ENCODE data around the gene FKBP11. TPM values are rescaled to one million over a fixed set of nuclear protein-coding genes. Genes with fewer than 3 reads are reported as not detected.

FKBP11 gene
- 16.5 and 19.1 TPM in 2 replicates for total RNA-seq (2014; rRNA removed; shearing (Covaris generic))

DNA sequence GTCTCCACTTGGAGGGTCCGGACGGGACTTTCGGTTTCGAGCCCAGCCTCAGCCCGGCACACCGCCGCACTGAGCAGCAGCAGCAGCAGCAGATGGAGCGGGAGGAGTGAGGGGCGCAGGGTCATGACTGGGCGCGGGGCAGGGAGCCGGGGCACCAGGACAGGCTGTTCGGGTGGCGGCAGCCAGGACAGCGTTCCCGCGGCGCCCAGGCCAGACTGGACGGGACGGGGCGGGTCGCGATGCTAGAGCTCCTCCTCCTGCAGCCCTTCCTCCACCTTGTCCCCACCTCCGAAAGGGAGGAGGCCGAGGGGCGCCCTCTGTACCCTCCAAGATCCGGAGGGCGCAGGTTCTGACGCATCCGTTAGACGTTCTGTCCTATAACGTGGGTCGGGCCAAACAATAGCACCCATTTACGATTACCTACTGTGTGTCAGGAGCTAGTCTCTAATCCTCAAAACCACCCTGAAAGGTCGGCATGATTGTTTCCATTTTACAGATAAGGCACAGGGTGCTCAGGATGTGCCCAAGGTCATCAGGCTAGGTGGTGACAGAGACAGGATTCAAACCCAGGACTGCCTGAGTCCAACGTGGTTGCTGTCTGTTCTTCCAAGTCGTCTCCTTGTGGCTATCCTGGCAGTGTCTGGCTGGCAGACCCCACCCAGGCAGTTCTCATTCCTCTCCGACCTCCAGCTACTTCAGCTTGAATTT, at the start of gene FKBP11:
TSS of gene FKBP11 (minus strand) at position 189 of the 708 bp plus-strand sequence. CDS start at position 125, 64 bp downstream.
- peak; percentile 43 for DNase-seq (ENCODE audit: low spot score)

GRCh38 chr12:48973941-48974673, 48.8 kb upstream of the FKBP11 start:
- DNase-seq (ENCODE audit: low spot score) = no peak

GRCh38 chr12:48973531-48973930, 48.2 kb upstream of the FKBP11 start:
- DNase-seq (ENCODE audit: low spot score) = no peak

DNA sequence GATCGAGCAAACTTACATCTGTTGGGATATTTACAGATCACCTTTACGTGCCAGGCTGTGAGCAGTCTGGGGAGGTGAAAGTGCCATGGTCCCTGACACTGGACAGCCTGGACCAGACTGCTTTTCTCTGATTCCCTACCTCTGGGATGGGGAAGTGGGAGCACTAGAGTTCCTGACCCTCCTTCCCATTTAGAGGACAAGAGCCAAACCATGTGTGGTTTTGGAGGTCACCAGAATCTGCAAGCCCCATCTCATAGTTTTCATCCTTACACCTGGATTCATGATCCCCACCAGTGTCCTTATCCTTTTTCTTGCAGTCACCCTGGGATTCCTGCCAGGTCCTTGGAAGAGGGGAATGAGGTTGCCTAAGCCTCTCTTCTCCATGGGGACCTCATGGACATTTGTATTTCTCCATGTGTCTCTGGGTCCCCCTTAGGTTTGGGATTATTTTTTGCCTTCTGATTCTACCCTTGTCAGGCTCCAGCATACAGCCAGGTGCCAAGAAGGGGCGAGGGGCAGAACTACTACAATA, 47.7 kb upstream of the FKBP11 start:
- no peak for DNase-seq (ENCODE audit: low spot score)

DNA sequence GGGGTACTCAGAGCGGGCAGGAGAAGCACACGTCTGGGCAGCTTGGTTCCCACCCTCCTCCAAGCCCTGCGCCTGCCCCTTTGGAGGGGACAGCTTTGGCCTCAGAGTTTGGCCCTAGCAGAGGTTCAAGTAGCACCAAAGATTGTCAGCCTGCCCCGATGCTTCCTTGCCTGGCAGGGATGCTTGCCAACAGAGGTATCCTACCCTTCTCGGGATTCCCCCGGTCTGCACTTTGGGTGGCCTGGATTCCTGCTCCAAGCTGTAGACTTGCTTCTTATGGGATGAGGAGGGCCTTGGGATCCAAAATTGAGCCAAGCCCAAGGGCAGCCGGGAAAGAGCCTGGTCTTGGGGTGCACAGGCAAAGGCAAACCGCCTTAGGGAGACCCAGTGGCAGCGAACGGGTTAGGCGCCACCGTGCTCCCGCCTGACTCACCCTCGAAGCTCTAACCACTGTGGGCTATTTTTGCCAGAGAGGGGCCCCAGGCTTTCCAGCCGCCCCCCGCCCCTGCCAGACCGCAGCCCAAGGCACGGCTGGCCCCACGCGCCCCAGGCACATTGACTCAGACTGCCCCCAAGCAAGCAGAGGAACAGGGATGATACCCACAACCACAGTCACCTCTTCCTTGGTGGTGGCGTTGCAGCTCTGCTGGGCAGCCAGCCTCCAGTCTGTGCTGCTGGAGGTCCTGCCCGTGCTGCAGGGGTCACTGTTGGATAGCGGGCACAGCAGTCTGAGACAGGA, 47.1 kb upstream of the FKBP11 start:
- DNase-seq (ENCODE audit: low spot score) = no peak

- no peak for DNase-seq (ENCODE audit: low spot score)
Measured at GRCh38 chr12:48970702-48971334, 45.5 kb upstream of the FKBP11 start.

DNA sequence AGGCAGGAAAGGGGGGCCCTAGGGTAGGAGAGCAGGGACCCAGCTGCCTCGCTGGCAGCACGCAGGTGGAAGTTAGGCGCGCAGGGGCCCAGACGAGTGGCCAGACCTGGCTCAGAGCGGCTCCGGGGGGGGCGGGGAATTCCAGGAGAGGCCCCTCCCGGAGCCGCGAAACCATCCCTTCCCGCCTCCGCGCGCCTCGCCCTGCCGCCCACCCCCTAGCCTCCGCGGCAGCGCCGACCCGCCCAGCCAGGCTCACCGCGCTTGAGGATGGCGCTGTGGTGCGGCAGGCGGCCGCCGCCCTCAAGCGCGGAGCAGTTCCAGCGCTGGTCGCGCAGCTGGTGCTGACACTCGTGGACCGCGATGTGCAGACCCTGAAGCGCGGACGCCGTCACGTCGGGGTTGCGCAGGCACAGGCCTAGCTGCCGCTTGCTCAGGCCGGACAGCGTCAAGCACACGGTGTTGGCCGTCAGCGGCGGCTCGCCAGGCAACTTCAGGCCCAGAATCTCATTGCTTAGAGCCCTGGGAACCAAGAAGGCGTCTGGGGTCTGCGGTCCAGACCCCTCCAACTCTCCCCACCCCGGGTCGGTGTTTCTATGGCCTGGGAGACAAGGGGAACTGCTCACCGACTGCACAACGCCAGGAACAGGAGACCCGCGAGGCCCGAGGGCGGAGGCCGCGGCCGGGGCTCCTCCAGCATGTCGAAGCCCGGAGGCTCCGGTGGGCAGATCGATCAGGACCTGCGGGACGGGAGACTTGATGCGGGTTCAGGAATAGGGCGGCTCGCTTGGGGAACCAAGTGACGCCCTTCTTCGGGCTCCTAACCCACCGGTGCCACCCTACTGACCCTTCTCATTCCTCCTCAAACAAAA, 44.8 kb upstream of the FKBP11 start:
- DNase-seq (ENCODE audit: low spot score) = no peak

GRCh38 chr12:48969160-48969771, 44.0 kb upstream of the FKBP11 start:
- no peak for DNase-seq (ENCODE audit: low spot score)

GRCh38 chr12:48968467-48968866, 43.2 kb upstream of the FKBP11 start:
- DNase-seq (ENCODE audit: low spot score) = no peak

DNA sequence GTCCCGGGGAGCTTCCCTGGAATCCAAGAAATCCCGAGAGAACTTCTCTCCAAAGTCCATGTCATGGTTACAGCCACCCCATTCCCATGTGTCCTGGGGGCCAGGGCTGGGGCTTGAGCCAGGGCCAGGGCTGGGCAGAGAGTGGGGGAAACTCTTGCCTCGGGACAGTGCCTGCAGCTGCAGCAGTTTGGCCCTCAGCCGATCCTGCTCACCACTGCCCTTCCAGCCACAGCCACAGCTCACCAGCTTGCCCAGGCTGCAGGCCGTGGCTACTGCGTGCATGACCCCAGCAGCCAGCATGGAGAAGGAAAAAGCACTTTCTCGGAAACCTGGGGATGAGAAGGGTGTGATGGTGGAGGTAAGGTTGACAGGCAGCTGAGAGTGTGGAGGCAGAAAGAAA, 42.7 kb upstream of the FKBP11 start:
- no peak for DNase-seq (ENCODE audit: low spot score)

DNA sequence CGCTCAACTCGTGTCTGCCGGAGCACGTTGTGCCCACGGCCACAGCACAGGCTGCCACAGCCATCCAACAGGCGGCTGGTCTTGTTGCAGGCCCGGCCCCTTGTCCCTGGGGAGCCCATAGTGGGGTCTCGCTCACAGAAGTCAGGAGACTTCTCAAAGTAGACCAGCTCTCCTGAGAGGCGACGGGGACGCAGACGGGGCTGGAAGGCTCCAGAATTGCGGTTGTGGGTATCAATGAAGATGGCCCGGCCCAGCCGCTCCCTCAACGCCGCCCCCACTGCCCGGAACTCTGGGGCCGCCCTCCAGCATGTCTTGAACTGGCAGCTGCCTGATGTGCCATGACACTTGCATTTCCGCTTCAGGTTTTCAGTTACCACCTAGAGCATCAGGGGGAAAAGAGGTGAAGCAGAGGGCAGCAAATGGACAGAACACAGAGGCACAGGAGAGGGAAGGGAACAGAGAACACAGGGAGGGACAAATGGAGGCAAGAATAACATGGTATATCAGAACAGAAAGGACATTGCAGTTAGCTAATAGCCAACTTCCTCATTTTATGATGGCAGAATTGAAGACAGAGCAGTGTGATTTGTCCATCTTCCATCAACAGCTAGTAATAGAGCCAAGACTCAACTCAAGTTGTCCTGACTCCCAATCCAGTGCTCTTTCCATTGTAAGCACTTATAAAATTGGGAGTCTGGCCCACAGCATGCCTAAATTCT, 41.0 kb upstream of the FKBP11 start:
- no peak for DNase-seq (ENCODE audit: low spot score)

- DNase-seq (ENCODE audit: low spot score) = peak; percentile 30
Measured at GRCh38 chr12:48965298-48965838, 40.1 kb upstream of the FKBP11 start.

GRCh38 chr12:48961801-48962200, 36.5 kb upstream of the FKBP11 start:
- no peak for DNase-seq (ENCODE audit: low spot score)

DNA sequence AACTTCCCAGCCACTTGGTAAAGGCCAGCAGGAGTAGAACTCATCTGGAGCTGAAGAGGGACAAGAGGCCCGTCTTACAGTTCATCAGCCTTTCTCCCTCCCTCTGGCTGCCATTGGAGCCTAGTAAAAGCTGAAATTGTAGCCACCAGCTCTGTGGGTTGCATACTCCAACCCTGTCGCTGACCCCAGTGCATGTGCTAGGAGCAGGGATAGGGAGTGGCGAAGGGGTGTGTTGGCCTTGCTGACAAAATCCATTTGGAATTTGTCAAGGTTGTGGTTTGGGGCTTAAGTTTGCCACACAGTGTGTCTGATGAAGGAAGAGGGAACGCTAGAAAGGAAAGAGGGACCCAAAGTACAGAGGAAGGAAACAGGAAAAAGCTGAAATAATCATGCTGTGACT, 36.0 kb upstream of the FKBP11 start:
- no peak for DNase-seq (ENCODE audit: low spot score)

DNA sequence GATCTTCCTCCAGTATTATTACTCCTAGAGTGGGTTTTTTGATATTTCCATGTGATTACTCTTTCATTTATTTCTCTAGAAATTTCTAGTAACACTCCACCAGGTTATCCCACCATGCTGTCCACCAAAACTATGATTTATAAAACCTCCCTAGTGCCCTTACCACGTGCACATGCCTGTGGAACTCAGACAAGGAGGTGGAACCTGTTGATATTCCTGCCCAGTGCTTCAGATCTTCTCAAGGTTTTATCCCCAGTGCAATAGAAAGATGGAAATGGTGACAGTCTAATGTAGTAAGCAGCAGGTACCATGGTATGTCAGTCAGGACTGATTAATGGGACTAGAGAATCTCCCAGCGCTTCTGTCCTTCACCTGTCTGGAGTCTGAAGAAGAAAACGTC, 35.5 kb upstream of the FKBP11 start:
- DNase-seq (ENCODE audit: low spot score) = no peak

DNA sequence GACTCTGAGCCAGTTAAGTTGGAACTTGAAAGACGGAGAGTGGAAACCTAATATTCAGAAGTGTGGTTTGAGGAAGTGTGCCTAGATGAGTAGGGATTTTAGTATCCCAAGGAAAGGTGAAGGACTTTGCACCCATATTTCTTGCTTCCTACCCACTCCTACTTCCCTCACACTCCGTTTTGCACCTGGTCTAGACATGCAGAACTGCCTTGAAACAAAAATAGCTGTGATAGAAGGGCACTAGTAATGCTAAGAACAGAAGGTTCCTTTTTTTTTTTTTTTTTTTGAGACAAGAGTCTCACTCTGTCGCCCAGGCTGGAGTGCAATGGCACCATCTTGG, 32.7 kb upstream of the FKBP11 start:
- DNase-seq (ENCODE audit: low spot score) = no peak

- DNase-seq (ENCODE audit: low spot score) = peak; percentile 95
Measured at GRCh38 chr12:48957141-48958048, 32.1 kb upstream of the FKBP11 start, which contains the start of gene ARF3. ARF3 (minus strand) TSS chr12:48957487; CDS start chr12:48941095, 16,392 bp downstream.
